Body of pancreas (tissue), 4 donors: ENCODE data around the gene NUDT16.

Experiments used
- CTCF ChIP-seq, 7 experiments: fragments of 450-650 bp in 4 of 7; fragments of 200-600 bp in 3 of 7; sonication (generic) in 3 of 7; IDR thresholded peaks; one replicate each; pipeline ENCODE4 v1.5.1; 2016 to 2019; ENCODE audit warnings: antibody characterized with exemption in 7 of 7
- POLR2A ChIP-seq, 3 donors: fragments of 450-650 bp; IDR thresholded peaks; one replicate each; pipeline ENCODE4 v1.6.1; 2016; ENCODE audit warnings: antibody characterized with exemption in 3 of 3, mild to moderate bottlenecking in 2 of 3

- TF ChIP-seq CTCF (IDR thresholded peaks at IDR 0.05) (no peak), POLR2A (IDR thresholded peaks at IDR 0.05) (no peak)
These were observed 32.1 kb upstream of the NUDT16 start for GRCh38 chr3:131349454-131349853.
